Retinal pigment epithelial cell (primary cell): Measurements from ENCODE around the gene B4GALT7.

Source experiments
- DNase-seq: peaks from one replicate; pipeline ENCODE4 v3.0.0-alpha.2; 2010; ENCODE audit warnings: low read depth
- H3K4me3 ChIP-seq: 2 replicates; pipeline ENCODE4 v1.5.1; 2011; ENCODE audit warnings: mild to moderate bottlenecking, low read length, control low read depth, moderate library complexity
- TF ChIP-seq, protein P1 (sequence below): conservative IDR thresholded peaks from 2 replicates; pipeline ENCODE4 v1.5.1; 2011; ENCODE audit warnings: low read depth, low read length, control low read depth, inconsistent platforms

Gene B4GALT7

GRCh38 chr5:177605078-177605477, 5.1 kb downstream of the B4GALT7 start:
- TF ChIP-seq, protein P1, sequence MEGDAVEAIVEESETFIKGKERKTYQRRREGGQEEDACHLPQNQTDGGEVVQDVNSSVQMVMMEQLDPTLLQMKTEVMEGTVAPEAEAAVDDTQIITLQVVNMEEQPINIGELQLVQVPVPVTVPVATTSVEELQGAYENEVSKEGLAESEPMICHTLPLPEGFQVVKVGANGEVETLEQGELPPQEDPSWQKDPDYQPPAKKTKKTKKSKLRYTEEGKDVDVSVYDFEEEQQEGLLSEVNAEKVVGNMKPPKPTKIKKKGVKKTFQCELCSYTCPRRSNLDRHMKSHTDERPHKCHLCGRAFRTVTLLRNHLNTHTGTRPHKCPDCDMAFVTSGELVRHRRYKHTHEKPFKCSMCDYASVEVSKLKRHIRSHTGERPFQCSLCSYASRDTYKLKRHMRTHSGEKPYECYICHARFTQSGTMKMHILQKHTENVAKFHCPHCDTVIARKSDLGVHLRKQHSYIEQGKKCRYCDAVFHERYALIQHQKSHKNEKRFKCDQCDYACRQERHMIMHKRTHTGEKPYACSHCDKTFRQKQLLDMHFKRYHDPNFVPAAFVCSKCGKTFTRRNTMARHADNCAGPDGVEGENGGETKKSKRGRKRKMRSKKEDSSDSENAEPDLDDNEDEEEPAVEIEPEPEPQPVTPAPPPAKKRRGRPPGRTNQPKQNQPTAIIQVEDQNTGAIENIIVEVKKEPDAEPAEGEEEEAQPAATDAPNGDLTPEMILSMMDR: no peak
- no peak overlapping the region for H3K4me3 ChIP-seq
- no peak for DNase-seq

GRCh38 chr5:177605667-177606066, 5.7 kb downstream of the B4GALT7 start:
- TF ChIP-seq, protein P1: no peak
- H3K4me3 ChIP-seq: no peak overlapping the region
- no peak for DNase-seq

DNA sequence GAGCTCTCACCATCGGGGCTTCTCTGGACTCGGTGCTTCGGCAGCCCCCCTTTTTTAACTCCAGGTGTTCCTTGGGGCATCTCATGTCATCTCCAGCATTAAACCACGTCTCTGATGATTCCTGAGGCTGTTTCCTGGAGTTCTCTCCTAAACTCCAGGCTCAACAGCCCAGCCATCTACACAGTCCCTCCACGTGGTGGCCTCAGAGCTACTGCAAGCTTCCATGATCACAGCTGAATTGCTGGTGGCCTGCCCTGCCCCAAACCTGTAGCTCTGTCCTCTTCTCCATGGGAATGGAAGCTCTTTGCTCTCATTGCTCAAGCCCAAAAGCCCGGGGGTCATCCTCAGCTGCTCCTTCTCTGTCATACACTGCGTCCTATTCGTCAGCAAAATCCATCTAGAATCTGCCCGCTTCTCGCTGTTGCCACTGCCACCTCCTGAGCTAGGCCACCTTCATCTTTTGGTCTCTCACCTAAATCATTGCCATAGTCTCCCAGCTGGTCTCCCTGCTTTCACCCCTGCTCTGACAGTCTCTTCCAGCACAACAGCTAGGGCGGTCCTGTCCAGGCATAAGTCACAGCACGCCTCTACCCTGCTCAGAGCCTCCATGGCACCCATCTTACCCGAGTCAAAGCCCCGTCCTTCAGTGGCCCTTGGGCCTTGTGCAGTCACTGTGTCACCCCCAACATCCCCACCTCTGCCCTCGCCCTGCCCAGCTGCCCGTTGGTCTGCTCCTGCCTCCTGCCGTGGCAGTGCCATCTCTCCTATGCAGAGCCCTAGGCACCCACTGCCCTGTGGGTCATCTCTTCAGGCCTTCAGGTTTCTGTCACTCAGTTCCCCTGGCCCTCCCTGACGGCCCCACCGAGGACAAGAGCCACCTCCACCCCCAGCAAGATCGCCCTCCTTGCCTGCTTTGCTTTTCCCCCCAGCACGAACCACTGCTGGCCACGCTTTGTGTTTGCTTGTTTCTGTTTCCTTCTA, 6.4 kb downstream of the B4GALT7 start:
- TF ChIP-seq, protein P1: no peak
- no peak for DNase-seq
- H3K4me3 ChIP-seq: no peak overlapping the region

DNA sequence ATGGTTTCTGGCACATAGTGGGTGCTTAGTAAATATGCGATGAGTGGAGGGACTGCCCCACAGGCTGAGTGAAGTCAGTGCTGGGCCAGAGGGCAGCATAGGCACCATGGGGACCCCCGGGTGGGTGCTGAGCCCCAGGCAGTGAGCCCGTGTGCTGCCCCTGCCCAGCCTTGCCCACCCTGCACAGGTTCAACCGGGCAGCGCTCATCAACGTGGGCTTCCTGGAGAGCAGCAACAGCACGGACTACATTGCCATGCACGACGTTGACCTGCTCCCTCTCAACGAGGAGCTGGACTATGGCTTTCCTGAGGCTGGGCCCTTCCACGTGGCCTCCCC, 7.2 kb downstream of the B4GALT7 start:
- TF ChIP-seq, protein P1: no peak
- no peak overlapping the region for H3K4me3 ChIP-seq
- no peak for DNase-seq

- TF ChIP-seq, protein P1: peak; percentile 97
- DNase-seq: no peak
- H3K4me3 ChIP-seq: no peak overlapping the region
These were observed 7.7 kb downstream of the B4GALT7 start for GRCh38 chr5:177607452-177608192.

- no peak for DNase-seq
- TF ChIP-seq, protein P1: no peak
These were observed 8.5 kb downstream of the B4GALT7 start for GRCh38 chr5:177608243-177609075.

More at GRCh38 chr5:177608243-177609075, 8.5 kb downstream of the B4GALT7 start:
- no peak overlapping the region for H3K4me3 ChIP-seq
